OCI-LY7 (cell line): ENCODE data around the gene GRIP1. TPM values are rescaled to one million over a fixed set of nuclear protein-coding genes. Genes with fewer than 3 reads are reported as not detected.

ENCODE experiments used
- BruUV-seq: library from RNA; stranded (reverse); fragments of 400-500 nt; replicated peaks from 2 replicates; lab custom pipeline; 2021; lab: Mats Ljungman, UMichigan
- CTCF ChIA-PET: fragments of 300-600 bp; sonication (Branson Sonifier 250); formaldehyde crosslinking; loops from one replicate; lab custom pipeline; 2022; ENCODE audit warnings: antibody characterized with exemption; ENCODE audit not compliant: unreplicated experiment; lab: Charles Lee
- POLR2A ChIA-PET: fragments of 300-600 bp; sonication (Branson Sonifier 250); formaldehyde crosslinking; loops from one replicate; lab custom pipeline; 2022; ENCODE audit warnings: antibody characterized with exemption; lab: Charles Lee
- DNase-seq: peaks from one replicate; pipeline ENCODE4 v3.0.0-alpha.2; 2015; ENCODE audit warnings: low spot score
- H2AFZ ChIP-seq: fragments of 200-600 bp; sonication (generic), shearing (Covaris generic); 2 replicates; pipeline ENCODE4 v1.6.1; 2014; ENCODE audit warnings: mild to moderate bottlenecking, antibody characterized with exemption, low read length, moderate library complexity
- H3K27ac ChIP-seq: fragments of 200-600 bp; sonication (generic); 2 replicates; pipeline ENCODE4 v1.5.1; 2014; ENCODE audit warnings: mixed run types, low read depth, mild to moderate bottlenecking, moderate library complexity, low read length, inconsistent platforms; ENCODE audit not compliant: poor library complexity, severe bottlenecking
- H3K36me3 ChIP-seq: fragments of 200-600 bp; sonication (generic); 2 replicates; pipeline ENCODE4 v1.6.1; 2014; ENCODE audit warnings: mild to moderate bottlenecking, antibody characterized with exemption, low read length, moderate library complexity, mixed read lengths; ENCODE audit not compliant: insufficient read depth
- H3K4me1 ChIP-seq: fragments of 200-600 bp; sonication (generic); 2 replicates; pipeline ENCODE4 v1.5.1; 2014; ENCODE audit warnings: mild to moderate bottlenecking, low read length; ENCODE audit not compliant: insufficient read depth, poor library complexity, severe bottlenecking
- H3K4me2 ChIP-seq: fragments of 200-600 bp; sonication (generic); 2 replicates; pipeline ENCODE4 v1.6.1; 2014; ENCODE audit warnings: mild to moderate bottlenecking, low read length
- H3K4me3 ChIP-seq: fragments of 200-600 bp; sonication (generic); 2 replicates; pipeline ENCODE4 v1.5.1; 2014; ENCODE audit warnings: mild to moderate bottlenecking, low read depth, low read length; ENCODE audit not compliant: poor library complexity, severe bottlenecking
- H3K79me2 ChIP-seq: fragments of 200-600 bp; sonication (generic); 2 replicates; pipeline ENCODE4 v1.6.1; 2016; ENCODE audit warnings: low read depth, mild to moderate bottlenecking, low read length, moderate library complexity, mixed read lengths; ENCODE audit not compliant: insufficient read depth
- H3K9me2 ChIP-seq: fragments of 200-600 bp; sonication (generic); 2 replicates; pipeline ENCODE4 v1.6.1; 2016; ENCODE audit warnings: mild to moderate bottlenecking, low read length, mixed read lengths; ENCODE audit not compliant: insufficient read depth
- H3K9me3 ChIP-seq: fragments of 200-600 bp; sonication (generic); 2 replicates; pipeline ENCODE4 v1.6.1; 2014; ENCODE audit warnings: mild to moderate bottlenecking, mixed run types, low read length, mixed read lengths
- H4K20me1 ChIP-seq: fragments of 200-600 bp; sonication (generic); 2 replicates; pipeline ENCODE4 v1.6.1; 2014; ENCODE audit warnings: mild to moderate bottlenecking, antibody characterized with exemption, low read length, moderate library complexity, mixed read lengths; ENCODE audit not compliant: insufficient read depth
- EZH2phosphoT487 ChIP-seq: fragments of 200-600 bp; sonication (generic); IDR thresholded peaks from 2 replicates; pipeline ENCODE4 v1.6.1; 2018; ENCODE audit warnings: low read depth, borderline replicate concordance, mild to moderate bottlenecking, mixed run types, antibody characterized with exemption, low read length, moderate library complexity, mixed read lengths
- intact Hi-C: fragments of 100-400 bp; cut with micrococcal nuclease; formaldehyde crosslinking; loops from one replicate; pipeline ENCODE4 v1.10.0; 2022; ENCODE audit not compliant: unreplicated experiment
- total RNA-seq, 2 experiments: library from RNA; depleted of rRNA in 1 of 2; stranded (reverse); fragments of >200 nt in 1 of 2; shearing (Covaris generic) in 1 of 2; gene quantifications; 2 replicates each; pipeline ENCODE4 v1.2.3, GENCODE V29; 2014 to 2022
- TF ChIP-seq, protein P1 (sequence below): fragments of 200-600 bp; sonication (generic); conservative IDR thresholded peaks from 2 replicates; pipeline ENCODE4 v1.5.1; 2014; ENCODE audit warnings: mild to moderate bottlenecking, antibody characterized with exemption, low read length, moderate library complexity, mixed read lengths

The GRIP1 gene
- total RNA-seq, 2 experiments from 2014 or later = 4.1 to 7.6 TPM

DNA sequence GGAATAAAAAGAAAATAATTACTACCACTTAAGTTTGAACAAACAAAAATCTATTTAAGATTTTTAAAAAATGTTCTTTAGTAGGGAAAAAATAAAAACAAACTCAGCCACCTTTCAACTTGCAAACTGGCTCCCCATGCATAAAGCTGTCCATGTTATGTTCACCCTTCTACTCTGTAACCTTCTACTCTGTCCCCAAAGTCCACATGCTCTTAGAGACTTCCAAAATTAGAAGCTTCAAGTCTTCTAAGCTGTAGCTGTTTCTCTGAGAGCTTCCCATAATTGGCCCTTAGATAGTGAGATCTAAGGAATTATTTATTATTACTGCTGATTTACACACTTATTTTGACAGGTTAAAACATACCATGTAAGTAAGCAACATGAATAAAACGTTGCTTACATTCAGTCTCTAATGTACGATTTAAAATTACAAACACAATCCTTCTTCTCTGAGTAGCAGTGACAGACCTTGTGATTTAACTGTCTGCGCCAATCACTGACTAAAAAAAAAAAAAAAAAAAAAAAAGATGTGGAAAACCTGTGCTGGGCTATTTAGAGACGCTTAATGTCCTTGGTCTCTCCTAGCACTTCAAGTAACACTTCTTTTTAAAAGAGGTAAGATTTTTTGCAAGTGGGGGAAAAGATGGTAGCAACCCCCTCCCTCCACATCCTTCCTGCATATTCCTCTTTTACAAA lies 28.3 kb upstream of the GRIP1 start:
- no peak for DNase-seq
- intact Hi-C loops = loop anchor here (5.0 to 10.0 kb wide), 2 partner anchors 435 to 562 kb away; no protein-coding TSS in a partner anchor
- BruUV-seq = no TSS peak
- TF ChIP-seq EZH2phosphoT487 = no peak
- TF ChIP-seq, protein P1, sequence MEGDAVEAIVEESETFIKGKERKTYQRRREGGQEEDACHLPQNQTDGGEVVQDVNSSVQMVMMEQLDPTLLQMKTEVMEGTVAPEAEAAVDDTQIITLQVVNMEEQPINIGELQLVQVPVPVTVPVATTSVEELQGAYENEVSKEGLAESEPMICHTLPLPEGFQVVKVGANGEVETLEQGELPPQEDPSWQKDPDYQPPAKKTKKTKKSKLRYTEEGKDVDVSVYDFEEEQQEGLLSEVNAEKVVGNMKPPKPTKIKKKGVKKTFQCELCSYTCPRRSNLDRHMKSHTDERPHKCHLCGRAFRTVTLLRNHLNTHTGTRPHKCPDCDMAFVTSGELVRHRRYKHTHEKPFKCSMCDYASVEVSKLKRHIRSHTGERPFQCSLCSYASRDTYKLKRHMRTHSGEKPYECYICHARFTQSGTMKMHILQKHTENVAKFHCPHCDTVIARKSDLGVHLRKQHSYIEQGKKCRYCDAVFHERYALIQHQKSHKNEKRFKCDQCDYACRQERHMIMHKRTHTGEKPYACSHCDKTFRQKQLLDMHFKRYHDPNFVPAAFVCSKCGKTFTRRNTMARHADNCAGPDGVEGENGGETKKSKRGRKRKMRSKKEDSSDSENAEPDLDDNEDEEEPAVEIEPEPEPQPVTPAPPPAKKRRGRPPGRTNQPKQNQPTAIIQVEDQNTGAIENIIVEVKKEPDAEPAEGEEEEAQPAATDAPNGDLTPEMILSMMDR = no peak
- H3K79me2 ChIP-seq = no peaks in the 10 kb centered on the region
- no peak overlapping the region for H3K4me3 ChIP-seq
- H3K9me2 ChIP-seq = no peaks in the 10 kb centered on the region
- ChIA-PET CTCF (no interaction called here), POLR2A (interaction anchor here (0.6 kb wide), 1 partner anchor 10 kb away, joined by 8 read pairs; no protein-coding TSS in a partner anchor)
- H2AFZ ChIP-seq = no peak overlapping the region
- no peaks in the 10 kb centered on the region for H3K36me3 ChIP-seq
- H3K9me3 ChIP-seq = no peaks in the 10 kb centered on the region
- H4K20me1 ChIP-seq = no peaks in the 10 kb centered on the region
- no peak overlapping the region for H3K27ac ChIP-seq
- H3K4me1 ChIP-seq = peaks cover 8% of the 10 kb centered on the region
- H3K4me2 ChIP-seq = no peak overlapping the region

DNA sequence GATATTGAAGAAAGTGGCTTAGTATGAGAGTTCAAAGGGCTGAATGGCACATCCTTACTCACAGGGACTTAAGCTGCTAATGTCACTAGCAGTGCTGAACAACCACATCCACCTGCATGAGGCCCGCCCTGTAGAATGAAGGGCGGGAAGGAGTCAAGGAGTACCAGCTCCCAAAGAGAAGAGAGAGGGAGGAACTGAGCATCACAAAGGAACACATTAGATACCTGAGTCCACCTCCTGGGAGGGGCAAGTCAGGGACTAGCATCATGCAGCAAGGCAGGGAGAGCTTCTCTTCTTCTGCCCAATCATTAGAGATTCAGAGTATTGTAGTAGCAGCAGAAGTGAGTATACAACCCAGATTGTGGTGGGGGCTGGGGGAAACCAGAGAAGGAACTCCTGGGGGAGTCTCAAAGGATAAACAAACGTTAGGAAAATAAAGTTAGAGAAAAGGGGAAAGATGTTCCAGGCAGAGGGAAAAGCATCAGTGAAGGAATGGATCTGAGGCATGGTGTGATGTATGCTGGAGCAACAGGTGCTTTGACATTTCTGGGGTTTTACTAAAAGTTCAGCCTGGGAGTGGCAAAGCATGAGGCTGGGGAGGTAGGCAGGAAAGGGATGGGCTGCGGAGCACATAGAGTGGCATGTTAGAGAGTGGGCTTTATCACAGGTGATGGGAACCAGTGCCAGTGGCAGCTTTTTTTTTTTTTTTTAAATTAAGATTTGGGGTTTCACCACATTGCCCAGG lies 21.0 kb upstream of the GRIP1 start:
- intact Hi-C loops = loop anchor here (10.0 kb wide), 1 partner anchor 555 kb away; no protein-coding TSS in a partner anchor
- BruUV-seq = no TSS peak
- CTCF ChIA-PET = no interaction called here

DNA sequence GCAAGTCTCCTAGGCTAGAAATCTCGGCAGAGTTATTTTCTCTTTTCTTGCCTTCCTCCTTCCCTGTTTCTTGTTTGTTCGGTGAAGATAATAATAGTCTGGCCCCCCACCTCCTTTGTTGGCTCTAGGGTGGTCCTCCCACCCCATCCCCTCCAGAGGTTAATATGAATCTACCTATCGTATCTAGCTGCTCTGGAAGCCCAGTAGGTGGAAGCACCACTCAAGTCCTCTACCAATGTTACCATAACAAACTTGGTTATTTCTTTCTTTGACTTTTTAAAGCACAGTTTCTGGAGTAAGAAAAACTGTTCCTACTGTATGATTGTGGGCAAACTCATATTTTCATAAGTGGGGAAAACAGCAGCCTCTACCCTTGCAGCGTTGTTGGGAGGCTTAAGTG lies 19.7 kb upstream of the GRIP1 start:
- Histone ChIP-seq H4K20me1 (no peaks in the 10 kb centered on the region), H3K9me3 (peaks cover 5% of the 10 kb centered on the region; the same call in 1 of the 2 replicates), H2AFZ (peak overlapping the region; percentile 62; the same call in 1 of the 2 replicates), H3K36me3 (no peaks in the 10 kb centered on the region), H3K4me3 (no peak overlapping the region), H3K9me2 (no peaks in the 10 kb centered on the region), H3K4me1 (peaks cover 20% of the 10 kb centered on the region), H3K4me2 (no peak overlapping the region), H3K27ac (no peak overlapping the region), H3K79me2 (no peaks in the 10 kb centered on the region)
- no TSS peak for BruUV-seq
- intact Hi-C loops = no loop called here
- ChIA-PET POLR2A (interaction anchor here (0.6 to 1.0 kb wide), 2 partner anchors 56 to 390 kb away, joined by 3 to 4 read pairs; no protein-coding TSS in a partner anchor), CTCF (no interaction called here)
- TF ChIP-seq EZH2phosphoT487 = no peak
- TF ChIP-seq, protein P1 = peak; percentile 53
- no peak for DNase-seq

More for the DNA sequence above, 21.0 kb upstream of the GRIP1 start:
- no peak for DNase-seq
- POLR2A ChIA-PET = interaction anchor here (0.6 to 1.0 kb wide), 2 partner anchors 58 to 290 kb away, joined by 3 to 6 read pairs; no protein-coding TSS in a partner anchor
- Histone ChIP-seq H3K27ac (no peak overlapping the region), H3K4me1 (peaks cover 13% of the 10 kb centered on the region), H3K36me3 (no peaks in the 10 kb centered on the region), H4K20me1 (no peaks in the 10 kb centered on the region), H3K9me3 (peaks cover 5% of the 10 kb centered on the region; the same call in 1 of the 2 replicates), H3K79me2 (no peaks in the 10 kb centered on the region), H3K4me2 (no peak overlapping the region), H2AFZ (no peak overlapping the region), H3K4me3 (no peak overlapping the region), H3K9me2 (no peaks in the 10 kb centered on the region)
- no peak for TF ChIP-seq EZH2phosphoT487
